Tibial nerve (tissue), 4 donors: ENCODE data around the gene NPEPL1.

Source experiments
- CTCF ChIP-seq, 5 experiments: fragments of 200-600 bp in 3 of 5; fragments of 450-650 bp in 2 of 5; sonication (generic) in 3 of 5; IDR thresholded peaks; one replicate each; pipeline ENCODE4 v1.5.1; 2016 to 2019; ENCODE audit warnings: antibody characterized with exemption in 5 of 5, mild to moderate bottlenecking in 3 of 5, moderate library complexity in 2 of 5
- EP300 ChIP-seq, 2 donors: sonication (generic); formaldehyde crosslinking; IDR thresholded peaks; one replicate each; pipeline ENCODE4 v1.6.1; 2017; ENCODE audit warnings: antibody characterized with exemption in 2 of 2, mild to moderate bottlenecking in 1 of 2
- POLR2A ChIP-seq, 2 donors: fragments of 450-650 bp; IDR thresholded peaks; one replicate each; pipeline ENCODE4 v1.6.1; 2017; ENCODE audit warnings: antibody characterized with exemption in 2 of 2, mild to moderate bottlenecking in 2 of 2, moderate library complexity in 2 of 2

- no peak for TF ChIP-seq CTCF (IDR thresholded peaks at IDR 0.05)
- no peak for TF ChIP-seq POLR2A (IDR thresholded peaks at IDR 0.05)
- TF ChIP-seq EP300 (IDR thresholded peaks at IDR 0.05), result no peak
These were observed 32.8 kb upstream of the NPEPL1 start for GRCh38 chr20:58659841-58660240.
